GM06990 (cell line): Measurements from ENCODE around the gene MRGPRD.
"Not testable (repeated sequence)": the region's sequence is repeated elsewhere in the genome, so short reads cannot be mapped to it uniquely, and the experiment has no call there.

Experiments
- DNase-seq: peaks from one replicate; pipeline ENCODE4 v3.0.0-alpha.2; 2011; ENCODE audit not compliant: insufficient read length; ENCODE audit errors: extremely low read depth
- H3K27me3 ChIP-seq: replicated peaks from 2 replicates; pipeline ENCODE4 v1.6.0; 2011; ENCODE audit warnings: low read length; ENCODE audit not compliant: control insufficient read depth, insufficient read depth
- H3K36me3 ChIP-seq: 2 replicates; pipeline ENCODE4 v1.5.1; 2011; ENCODE audit warnings: low read length; ENCODE audit not compliant: control insufficient read depth, insufficient read depth
- H3K4me3 ChIP-seq: replicated peaks from 2 replicates; pipeline ENCODE4 v1.5.1; 2011; ENCODE audit warnings: low read depth, mild to moderate bottlenecking, control low read depth, low read length
- TF ChIP-seq, protein P1 (sequence below): IDR thresholded peaks from 2 replicates; pipeline ENCODE4 v1.5.1; 2011; ENCODE audit warnings: low read length, control low read depth, mild to moderate bottlenecking, inconsistent platforms; ENCODE audit not compliant: insufficient read depth, poor library complexity, severe bottlenecking

MRGPRD gene

DNA sequence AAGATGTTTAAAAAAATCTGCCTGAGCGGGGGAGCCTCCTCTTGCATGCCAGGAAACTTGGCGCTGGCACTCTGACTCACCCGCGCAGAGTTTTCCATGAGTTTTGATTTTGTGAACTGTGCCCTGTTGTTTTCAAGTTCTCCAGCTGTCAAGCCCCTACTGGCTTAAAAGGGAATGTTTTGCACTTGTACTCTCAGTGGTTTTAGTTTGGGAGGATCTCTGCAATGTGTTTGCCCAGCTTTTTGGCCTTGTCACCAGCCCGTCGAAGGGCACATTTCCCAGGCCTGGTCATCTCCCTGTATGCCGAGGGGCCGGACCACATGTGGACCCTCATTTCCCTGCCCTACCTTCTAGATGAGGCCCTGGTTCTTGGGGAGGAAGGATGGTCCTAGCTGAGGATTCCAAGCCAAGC, 20.1 kb upstream of the MRGPRD start:
- no peak overlapping the region for H3K4me3 ChIP-seq
- TF ChIP-seq, protein P1, sequence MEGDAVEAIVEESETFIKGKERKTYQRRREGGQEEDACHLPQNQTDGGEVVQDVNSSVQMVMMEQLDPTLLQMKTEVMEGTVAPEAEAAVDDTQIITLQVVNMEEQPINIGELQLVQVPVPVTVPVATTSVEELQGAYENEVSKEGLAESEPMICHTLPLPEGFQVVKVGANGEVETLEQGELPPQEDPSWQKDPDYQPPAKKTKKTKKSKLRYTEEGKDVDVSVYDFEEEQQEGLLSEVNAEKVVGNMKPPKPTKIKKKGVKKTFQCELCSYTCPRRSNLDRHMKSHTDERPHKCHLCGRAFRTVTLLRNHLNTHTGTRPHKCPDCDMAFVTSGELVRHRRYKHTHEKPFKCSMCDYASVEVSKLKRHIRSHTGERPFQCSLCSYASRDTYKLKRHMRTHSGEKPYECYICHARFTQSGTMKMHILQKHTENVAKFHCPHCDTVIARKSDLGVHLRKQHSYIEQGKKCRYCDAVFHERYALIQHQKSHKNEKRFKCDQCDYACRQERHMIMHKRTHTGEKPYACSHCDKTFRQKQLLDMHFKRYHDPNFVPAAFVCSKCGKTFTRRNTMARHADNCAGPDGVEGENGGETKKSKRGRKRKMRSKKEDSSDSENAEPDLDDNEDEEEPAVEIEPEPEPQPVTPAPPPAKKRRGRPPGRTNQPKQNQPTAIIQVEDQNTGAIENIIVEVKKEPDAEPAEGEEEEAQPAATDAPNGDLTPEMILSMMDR: no peak
- no peak for DNase-seq
- H3K27me3 ChIP-seq: peaks cover 2% of the 10 kb centered on the region; the same call in 1 of the 2 replicates
- H3K36me3 ChIP-seq: no peaks in the 10 kb centered on the region

- peaks cover 2% of the 10 kb centered on the region; the same call in 1 of the 2 replicates for H3K27me3 ChIP-seq
- H3K36me3 ChIP-seq: no peaks in the 10 kb centered on the region
- no peak for DNase-seq
- H3K4me3 ChIP-seq: no peak overlapping the region
- TF ChIP-seq, protein P1: no peak
Measured at GRCh38 chr11:69000391-69000790, 19.6 kb upstream of the MRGPRD start.

DNA sequence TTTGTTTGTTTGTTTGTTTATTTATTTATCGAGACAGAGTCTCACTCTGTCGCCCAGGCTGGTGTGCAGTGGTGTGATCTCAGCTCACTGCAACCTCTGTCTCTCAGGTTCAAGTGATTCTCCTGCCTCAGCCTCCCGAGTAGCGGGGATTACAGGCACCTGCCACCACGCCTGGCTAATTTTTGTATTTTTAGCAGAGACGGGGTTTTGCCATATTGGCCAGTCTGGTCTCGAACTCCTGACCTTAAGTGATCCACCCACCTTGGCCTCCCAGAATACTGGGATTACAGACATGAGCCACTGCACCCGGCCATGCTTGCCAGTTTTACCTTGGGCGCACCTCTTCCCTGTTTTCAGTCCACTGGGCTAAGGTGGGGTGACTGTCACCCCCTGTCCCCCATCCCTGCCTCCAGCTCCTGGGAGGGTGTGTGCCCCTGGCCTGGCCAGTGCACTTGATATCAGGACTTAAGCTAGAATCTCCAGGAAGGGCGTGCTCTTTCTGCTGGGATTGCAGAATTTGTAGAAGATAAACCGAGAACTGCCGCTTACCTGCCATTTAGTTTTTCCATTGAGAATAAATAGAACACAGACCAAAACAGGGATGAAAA, 19.1 kb upstream of the MRGPRD start:
- H3K27me3 ChIP-seq, H3K4me3 ChIP-seq, H3K36me3 ChIP-seq, DNase-seq: not testable (repeated sequence)

- TF ChIP-seq, protein P1: no peak
- no peak overlapping the region for H3K4me3 ChIP-seq
- H3K27me3 ChIP-seq: peaks cover 2% of the 10 kb centered on the region; the same call in 1 of the 2 replicates
- no peaks in the 10 kb centered on the region for H3K36me3 ChIP-seq
- no peak for DNase-seq
Measured at GRCh38 chr11:68999093-68999747, 18.4 kb upstream of the MRGPRD start.

DNA sequence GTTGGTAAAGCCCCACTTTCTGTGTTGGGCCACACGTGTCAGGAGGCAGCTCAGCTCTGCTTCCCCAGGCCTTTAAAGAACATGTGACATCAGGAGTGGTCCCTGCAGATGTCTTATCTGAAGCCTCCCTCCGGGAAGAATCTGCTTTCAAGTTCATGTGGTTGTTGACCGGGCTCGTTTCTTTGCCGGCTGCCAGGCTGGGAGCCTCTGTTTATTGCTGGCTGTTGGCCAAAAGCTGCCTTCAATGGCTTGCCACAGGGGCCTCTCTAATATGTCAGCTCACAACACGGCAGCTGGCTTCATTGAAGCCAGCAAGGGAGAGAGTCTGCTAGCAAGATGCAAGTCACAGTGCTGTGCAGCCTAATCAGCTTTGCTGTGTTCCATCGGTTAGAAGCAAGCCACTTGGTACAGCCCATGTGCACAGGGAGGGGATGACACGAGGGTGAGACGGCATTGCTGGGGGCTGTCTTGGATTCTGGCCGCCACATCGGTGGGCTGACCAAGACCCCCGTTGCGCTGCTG, 17.7 kb upstream of the MRGPRD start:
- DNase-seq: no peak
- Histone ChIP-seq H3K27me3 (peaks cover 2% of the 10 kb centered on the region; the same call in 1 of the 2 replicates), H3K36me3 (no peaks in the 10 kb centered on the region), H3K4me3 (no peak overlapping the region)
- TF ChIP-seq, protein P1: no peak

DNA sequence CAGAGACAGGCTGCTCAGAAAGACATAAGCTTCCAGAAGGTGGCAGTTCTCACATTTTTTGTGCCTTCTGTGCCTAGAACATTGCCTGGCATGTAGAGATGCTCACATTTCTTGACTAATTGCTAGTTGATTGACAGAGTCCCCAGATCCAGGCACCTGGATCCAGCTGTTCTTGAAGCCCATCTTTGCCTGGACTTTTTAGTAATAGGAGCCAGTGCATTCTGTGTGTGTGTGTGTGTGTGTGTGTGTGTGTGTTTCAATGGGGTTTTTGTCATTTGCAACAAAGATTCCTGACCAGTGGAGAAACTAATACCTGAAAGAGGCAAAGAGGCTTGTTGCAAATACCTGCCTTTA, 17.2 kb upstream of the MRGPRD start:
- Histone ChIP-seq H3K27me3 (no peaks in the 10 kb centered on the region; the same call in 1 of the 2 replicates), H3K4me3 (no peak overlapping the region), H3K36me3 (no peaks in the 10 kb centered on the region)
- no peak for DNase-seq
- TF ChIP-seq, protein P1: no peak
